IMR-90 (cell line): ENCODE measurements around the gene GNG2. TPM values are rescaled to one million over a fixed set of nuclear protein-coding genes. Genes with fewer than 3 reads are reported as not detected.

Experiments used
- ATAC-seq: fragments of 200-7000 bp; cut with Tn5 transposase; 2 replicates; pipeline ENCODE4 v1.9.1; 2020; ENCODE audit warnings: low read depth, mild to moderate bottlenecking, moderate library complexity
- BruUV-seq: library from RNA; stranded (reverse); fragments of 400-500 nt; replicated peaks from 2 replicates; lab custom pipeline; 2021; lab: Mats Ljungman, UMichigan
- CTCF ChIA-PET: fragments of 300-600 bp; formaldehyde crosslinking; extraction: SDS; loops from one replicate; lab custom pipeline; 2021; ENCODE audit warnings: antibody characterized with exemption; lab: Yijun Ruan, JAX
- POLR2A ChIA-PET: fragments of 300-600 bp; sonication (Branson Sonifier 250); formaldehyde crosslinking; loops from one replicate; lab custom pipeline; 2022; ENCODE audit warnings: antibody characterized with exemption; ENCODE audit not compliant: unreplicated experiment; lab: Charles Lee
- DNase-seq: peaks from one replicate; pipeline ENCODE4 v3.0.0; 2013
- H2AFZ ChIP-seq: replicated peaks from 2 replicates; pipeline ENCODE3; 2013; ENCODE audit warnings: low read length, mild to moderate bottlenecking; ENCODE audit not compliant: poor library complexity
- H2AK5ac ChIP-seq: 2 replicates; pipeline ENCODE4 v1.6.1; 2013; ENCODE audit warnings: low read depth, low read length, inconsistent platforms
- H2AK9ac ChIP-seq: replicated peaks from 2 replicates; pipeline ENCODE3; 2013; ENCODE audit warnings: mild to moderate bottlenecking, low read depth, low read length, moderate library complexity; ENCODE audit not compliant: poor library complexity
- H2BK120ac ChIP-seq: 2 replicates; pipeline ENCODE4 v1.6.1; 2013; ENCODE audit warnings: low read depth, low read length, inconsistent platforms
- H2BK15ac ChIP-seq: 3 replicates; pipeline ENCODE4 v1.6.1; 2013; ENCODE audit warnings: low read depth, low read length, inconsistent platforms
- H2BK20ac ChIP-seq: 2 replicates; pipeline ENCODE4 v1.6.1; 2013; ENCODE audit warnings: low read depth, mild to moderate bottlenecking, inconsistent platforms, low read length, moderate library complexity
- H2BK5ac ChIP-seq: 2 replicates; pipeline ENCODE4 v1.6.1; 2013; ENCODE audit warnings: mild to moderate bottlenecking, low read depth, low read length, inconsistent platforms; ENCODE audit not compliant: poor library complexity, severe bottlenecking
- H3K14ac ChIP-seq: replicated peaks from 2 replicates; pipeline ENCODE4 v1.6.1; 2013; ENCODE audit warnings: low read depth, low read length, inconsistent platforms
- H3K18ac ChIP-seq: 2 replicates; pipeline ENCODE4 v1.6.1; 2013; ENCODE audit warnings: low read depth, low read length, control low read depth
- H3K23ac ChIP-seq: 2 replicates; pipeline ENCODE4 v1.6.1; 2013; ENCODE audit warnings: low read depth, low read length, inconsistent platforms
- H3K27ac ChIP-seq: 2 replicates; pipeline ENCODE4 v1.5.1; 2013; ENCODE audit warnings: mild to moderate bottlenecking, control low read depth, low read length; ENCODE audit not compliant: insufficient read depth
- H3K27me3 ChIP-seq: 2 replicates; pipeline ENCODE4 v1.6.1; 2013; ENCODE audit warnings: low read length; ENCODE audit not compliant: control insufficient read depth, insufficient read depth
- H3K36me3 ChIP-seq: 2 replicates; pipeline ENCODE4 v1.6.1; 2013; ENCODE audit warnings: low read length, mixed read lengths; ENCODE audit not compliant: control insufficient read depth, insufficient read depth
- H3K4ac ChIP-seq: 2 replicates; pipeline ENCODE4 v1.6.1; 2013; ENCODE audit warnings: low read depth, low read length, inconsistent platforms
- H3K4me1 ChIP-seq: 2 replicates; pipeline ENCODE4 v1.6.1; 2013; ENCODE audit warnings: low read length, mixed read lengths; ENCODE audit not compliant: control insufficient read depth, insufficient read depth
- H3K4me2 ChIP-seq: 2 replicates; pipeline ENCODE4 v1.6.1; 2013; ENCODE audit warnings: low read depth, mild to moderate bottlenecking, control low read depth, low read length, moderate library complexity
- H3K4me3 ChIP-seq: 2 replicates; pipeline ENCODE4 v1.5.1; 2013; ENCODE audit warnings: low read depth, mild to moderate bottlenecking, control low read depth, low read length, moderate library complexity; ENCODE audit not compliant: insufficient read depth
- H3K56ac ChIP-seq: 2 replicates; pipeline ENCODE4 v1.6.1; 2013; ENCODE audit warnings: low read length, inconsistent platforms; ENCODE audit not compliant: insufficient read depth; ENCODE audit errors: extremely low read depth
- H3K79me1 ChIP-seq, 2 experiments: 2 replicates each; pipeline ENCODE4 v1.6.1; 2013; ENCODE audit warnings: low read length in 2 of 2, inconsistent platforms in 1 of 2, low read depth in 1 of 2
- H3K9ac ChIP-seq: 2 replicates; pipeline ENCODE4 v1.6.1; 2013; ENCODE audit warnings: low read depth, low read length, control low read depth
- H3K9me1 ChIP-seq: 2 replicates; pipeline ENCODE4 v1.6.1; 2013; ENCODE audit warnings: low read length, inconsistent platforms; ENCODE audit not compliant: insufficient read depth
- H3K9me3 ChIP-seq: 2 replicates; pipeline ENCODE4 v1.6.1; 2013; ENCODE audit warnings: low read length; ENCODE audit not compliant: control insufficient read depth, insufficient read depth
- H4K20me1 ChIP-seq: 2 replicates; pipeline ENCODE4 v1.6.1; 2013; ENCODE audit warnings: low read length, inconsistent platforms; ENCODE audit not compliant: insufficient read depth
- H4K5ac ChIP-seq: 2 replicates; pipeline ENCODE4 v1.6.1; 2013; ENCODE audit warnings: mild to moderate bottlenecking, low read depth, low read length, control low read depth
- H4K8ac ChIP-seq, 2 experiments: 2 replicates each; pipeline ENCODE4 v1.6.1; 2013; ENCODE audit warnings: low read depth in 2 of 2, low read length in 2 of 2, control low read depth in 1 of 2, inconsistent platforms in 1 of 2
- H4K91ac ChIP-seq: 2 replicates; pipeline ENCODE4 v1.6.1; 2013; ENCODE audit warnings: low read depth, low read length, inconsistent platforms; ENCODE audit not compliant: insufficient read depth
- BHLHE40 ChIP-seq: fragments of 150-350 bp; IDR thresholded peaks from 2 replicates; pipeline ENCODE4 v1.6.1; 2016; ENCODE audit warnings: mild to moderate bottlenecking, low read depth, low read length
- CEBPB ChIP-seq: IDR thresholded peaks from 2 replicates; pipeline ENCODE4 v1.6.1; 2012; ENCODE audit warnings: low read depth, low read length, improper control_type of control experiment
- RAD21 ChIP-seq: IDR thresholded peaks from 2 replicates; pipeline ENCODE4 v1.6.1; 2012; ENCODE audit warnings: low read length, improper control_type of control experiment
- RFX5 ChIP-seq: IDR thresholded peaks from 2 replicates; pipeline ENCODE4 v1.8.0; 2012; ENCODE audit warnings: low read depth, mild to moderate bottlenecking, low read length, moderate library complexity
- WGBS, 2 experiments: methylation state at CpG; one replicate each; pipeline versions ENCODE4 v1.1.5 to v1.1.7; 2013; ENCODE audit warnings: missing lambda C conversion rate in 2 of 2; ENCODE audit not compliant: insufficient read length in 1 of 2; ENCODE audit errors: extremely low coverage in 2 of 2; 5-methylcytosine and 5-hydroxymethylcytosine counted together
- dilution Hi-C: fragments of 300-500 bp; cut with HindIII; formaldehyde crosslinking; loops from one replicate; pipeline ENCODE4 v1.14.3; 2018; ENCODE audit warnings: low sequenced_read_pairs; ENCODE audit not compliant: unreplicated experiment
- in situ Hi-C: fragments of 300-500 bp; cut with MboI; formaldehyde crosslinking; loops from 3 replicates; pipeline ENCODE4 v1.14.3; 2019; ENCODE audit warnings: low sequenced_read_pairs, inconsistent platforms, mixed read lengths
- intact Hi-C: fragments of 100-400 bp; cut with micrococcal nuclease; formaldehyde crosslinking; loops from 2 replicates; pipeline ENCODE4 v1.10.0; 2022
- polyA plus RNA-seq, 3 experiments: library from polyadenylated mRNA; depleted of rRNA; stranded (reverse); fragments of >200 nt; gene quantifications; 2 replicates each; pipeline ENCODE4 v1.2.3, GENCODE V29; 2012; ENCODE audit warnings: low replicate concordance in 1 of 3
- total RNA-seq: library from RNA; depleted of rRNA; stranded (reverse); fragments of >200 nt; gene quantifications from 2 replicates; pipeline ENCODE4 v1.2.3, GENCODE V29; 2012
- TF ChIP-seq, protein P1 (sequence below): conservative IDR thresholded peaks from 2 replicates; pipeline ENCODE4 v1.5.1; 2012; ENCODE audit warnings: mild to moderate bottlenecking, low read depth, low read length, improper control_type of control experiment
- TF ChIP-seq, protein P2 (sequence below): fragments of 150-350 bp; IDR thresholded peaks from 2 replicates; pipeline ENCODE4 v1.6.1; 2016; ENCODE audit warnings: low read depth, mild to moderate bottlenecking, low read length, moderate library complexity, borderline replicate concordance

Gene GNG2
- total and polyA plus RNA-seq, 2 of the 4 experiments (the other 2 are of a cell fraction) = 13.1 to 14.6 TPM

GRCh38 chr14:52008136-52008535, 147.7 kb downstream of the GNG2 start:
- no peak overlapping the region; the same call in 1 of the 2 replicates for H3K18ac ChIP-seq
- H3K27ac ChIP-seq = no peak overlapping the region
- no peak overlapping the region for H2BK120ac ChIP-seq
- H3K79me1 ChIP-seq = peaks cover 35 to 61% of the 10 kb centered on the region in 2 experiments
- no peak for ATAC-seq
- 100% methylated on average over 1 of the region's 4 CpGs; no CpG with 5 or more reads in 1 of the 2 experiments for WGBS, 2 experiments
- H3K9me1 ChIP-seq = peaks cover 5% of the 10 kb centered on the region
- no TSS peak for BruUV-seq
- in situ Hi-C loops (loop anchor here (25.0 kb wide), 1 partner anchor 704 kb away; the partner anchor contains the start of gene PSMC6), dilution Hi-C loops (no loop called here), intact Hi-C loops (no loop called here)
- H3K4ac ChIP-seq = no peak overlapping the region
- H3K14ac ChIP-seq = no peak overlapping the region
- 0 out of 2 replicates have a peak, but pooled peaks cover 2% of the 10 kb centered on the region for H4K20me1 ChIP-seq
- H3K4me1 ChIP-seq = peaks cover 2% of the 10 kb centered on the region; the same call in 1 of the 2 replicates
- no peak overlapping the region for H3K56ac ChIP-seq
- H4K8ac ChIP-seq = 0 out of 4 replicates have a peak overlapping the region, but pooled peaks of 1 of the 2 experiments have one; percentile 15
- H4K5ac ChIP-seq = no peak overlapping the region
- H4K91ac ChIP-seq = no peak overlapping the region
- no peak overlapping the region for H2BK15ac ChIP-seq
- no peak for DNase-seq
- no peak overlapping the region for H2AK5ac ChIP-seq
- no peak overlapping the region for H3K9ac ChIP-seq
- H3K9me3 ChIP-seq = no peaks in the 10 kb centered on the region
- H3K4me2 ChIP-seq = no peak overlapping the region
- H3K27me3 ChIP-seq = no peaks in the 10 kb centered on the region
- ChIA-PET POLR2A (no interaction called here), CTCF (no interaction called here)
- no peak overlapping the region for H2BK5ac ChIP-seq
- H3K23ac ChIP-seq = 0 out of 2 replicates have a peak overlapping the region, but pooled peaks have one; percentile 25
- no peak overlapping the region for H2AFZ ChIP-seq
- H3K4me3 ChIP-seq = no peak overlapping the region
- H2AK9ac ChIP-seq = no peak overlapping the region
- no peak for TF ChIP-seq CEBPB
- no peak for TF ChIP-seq RAD21
- TF ChIP-seq RFX5 = no peak
- no peak for TF ChIP-seq BHLHE40
- TF ChIP-seq, protein P1, sequence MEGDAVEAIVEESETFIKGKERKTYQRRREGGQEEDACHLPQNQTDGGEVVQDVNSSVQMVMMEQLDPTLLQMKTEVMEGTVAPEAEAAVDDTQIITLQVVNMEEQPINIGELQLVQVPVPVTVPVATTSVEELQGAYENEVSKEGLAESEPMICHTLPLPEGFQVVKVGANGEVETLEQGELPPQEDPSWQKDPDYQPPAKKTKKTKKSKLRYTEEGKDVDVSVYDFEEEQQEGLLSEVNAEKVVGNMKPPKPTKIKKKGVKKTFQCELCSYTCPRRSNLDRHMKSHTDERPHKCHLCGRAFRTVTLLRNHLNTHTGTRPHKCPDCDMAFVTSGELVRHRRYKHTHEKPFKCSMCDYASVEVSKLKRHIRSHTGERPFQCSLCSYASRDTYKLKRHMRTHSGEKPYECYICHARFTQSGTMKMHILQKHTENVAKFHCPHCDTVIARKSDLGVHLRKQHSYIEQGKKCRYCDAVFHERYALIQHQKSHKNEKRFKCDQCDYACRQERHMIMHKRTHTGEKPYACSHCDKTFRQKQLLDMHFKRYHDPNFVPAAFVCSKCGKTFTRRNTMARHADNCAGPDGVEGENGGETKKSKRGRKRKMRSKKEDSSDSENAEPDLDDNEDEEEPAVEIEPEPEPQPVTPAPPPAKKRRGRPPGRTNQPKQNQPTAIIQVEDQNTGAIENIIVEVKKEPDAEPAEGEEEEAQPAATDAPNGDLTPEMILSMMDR = no peak
- TF ChIP-seq, protein P2, sequence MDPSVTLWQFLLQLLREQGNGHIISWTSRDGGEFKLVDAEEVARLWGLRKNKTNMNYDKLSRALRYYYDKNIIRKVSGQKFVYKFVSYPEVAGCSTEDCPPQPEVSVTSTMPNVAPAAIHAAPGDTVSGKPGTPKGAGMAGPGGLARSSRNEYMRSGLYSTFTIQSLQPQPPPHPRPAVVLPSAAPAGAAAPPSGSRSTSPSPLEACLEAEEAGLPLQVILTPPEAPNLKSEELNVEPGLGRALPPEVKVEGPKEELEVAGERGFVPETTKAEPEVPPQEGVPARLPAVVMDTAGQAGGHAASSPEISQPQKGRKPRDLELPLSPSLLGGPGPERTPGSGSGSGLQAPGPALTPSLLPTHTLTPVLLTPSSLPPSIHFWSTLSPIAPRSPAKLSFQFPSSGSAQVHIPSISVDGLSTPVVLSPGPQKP = no peak
- peaks cover 67% of the 10 kb centered on the region for H3K36me3 ChIP-seq
- H2BK20ac ChIP-seq = no peak overlapping the region
